ENCODE measurements around the gene POLR3G. TPM values are rescaled to one million over a fixed set of nuclear protein-coding genes. Genes with fewer than 3 reads are reported as not detected.

The POLR3G gene
- total RNA-seq, 3 donors from 2014 or later: 0.64 to 1.5 (median 1.3) TPM

- no peak for TF ChIP-seq CTCF (IDR thresholded peaks at IDR 0.05)
- peaks cover 28% of the 10 kb centered on the region for H3K4me1 ChIP-seq (ENCODE audit: low read depth)
- DNase-seq: peak in 1 of 3 donors; percentile 32
- H3K4me3 ChIP-seq: peak overlapping the region; percentile 62
- intact Hi-C loops (cut with DNase I, micrococcal nuclease): no loop called here
- no peaks in the 10 kb centered on the region for H3K36me3 ChIP-seq (ENCODE audit: low read depth)
- peak; percentile 2 for ATAC-seq
- H3K9me3 ChIP-seq: no peaks in the 10 kb centered on the region
Measured at GRCh38 chr5:90528601-90529193, 54.0 kb downstream of the POLR3G start.

- intact Hi-C loops (cut with DNase I, micrococcal nuclease): no loop called here
- no peaks in the 10 kb centered on the region for H3K36me3 ChIP-seq (ENCODE audit: low read depth)
- peak; percentile 99 for ATAC-seq
- TF ChIP-seq CTCF (IDR thresholded peaks at IDR 0.05): no peak
- H3K4me1 ChIP-seq (ENCODE audit: low read depth): peaks cover 28% of the 10 kb centered on the region
- no peaks in the 10 kb centered on the region for H3K9me3 ChIP-seq
- peak within 1 kb of the TSS; percentile 62 for H3K4me3 ChIP-seq
- DNase-seq: peak; percentile 98 to 99 (median 99)
Measured at GRCh38 chr5:90529194-90529938, 54.7 kb downstream of the POLR3G start, which contains the start of gene LYSMD3. LYSMD3 (minus strand) TSS chr5:90529584; CDS start chr5:90525289, 4,295 bp downstream.

- peak; percentile 40 for TF ChIP-seq CTCF (IDR thresholded peaks at IDR 0.05)
- ATAC-seq (peak; percentile 70), DNase-seq (peak in 2 of 3 donors; percentile 51 to 71)
- H3K4me1 ChIP-seq (ENCODE audit: low read depth): peaks cover 28% of the 10 kb centered on the region
- H3K36me3 ChIP-seq (ENCODE audit: low read depth): no peaks in the 10 kb centered on the region
- peak overlapping the region; percentile 62 for H3K4me3 ChIP-seq
- intact Hi-C loops (cut with DNase I, micrococcal nuclease): loop anchor here (5.0 to 10.0 kb wide), 2 partner anchors 93 to 95 kb away; no protein-coding TSS in a partner anchor
- H3K9me3 ChIP-seq: no peaks in the 10 kb centered on the region
Measured at GRCh38 chr5:90529939-90530677, 55.4 kb downstream of the POLR3G start.

DNA sequence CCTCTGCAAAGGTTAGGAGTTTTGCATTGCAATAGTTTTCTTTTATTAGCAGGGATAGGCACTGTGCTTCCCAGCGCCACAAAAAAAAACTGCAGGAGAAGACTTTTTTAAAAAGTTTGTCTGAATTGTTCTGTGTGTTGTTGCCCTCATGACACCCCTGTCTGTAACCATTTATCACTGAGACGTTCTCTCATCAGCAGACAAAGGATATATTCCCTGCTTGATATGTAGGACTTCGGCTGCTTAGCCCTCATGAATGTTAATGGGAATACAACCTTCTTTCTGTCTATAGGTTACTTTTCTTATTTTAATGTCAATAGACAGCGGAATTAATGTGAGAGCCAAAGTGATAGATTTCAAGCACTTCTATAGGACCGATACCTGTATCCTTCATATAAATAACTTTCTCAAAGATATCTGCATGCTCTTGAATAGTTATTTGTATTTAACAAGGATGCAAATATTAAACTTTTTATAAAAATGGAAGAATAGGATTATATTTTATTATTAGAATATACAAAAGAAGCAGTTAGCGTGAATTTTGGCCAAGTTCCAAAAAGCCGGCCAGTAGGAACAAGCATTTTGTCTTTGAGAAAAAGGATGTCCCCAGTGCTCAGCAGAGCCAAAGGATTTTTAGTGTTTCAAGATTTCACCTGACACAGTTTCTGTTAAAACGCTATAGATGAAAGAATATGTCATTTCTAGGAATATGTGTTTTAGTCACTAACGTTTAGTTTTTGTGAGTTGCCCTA lies 56.2 kb downstream of the POLR3G start:
- intact Hi-C loops (cut with DNase I, micrococcal nuclease): loop anchor here (5.0 to 10.0 kb wide), 2 partner anchors 94 to 96 kb away; no protein-coding TSS in a partner anchor
- DNase-seq (peak in 1 of 3 donors; percentile 35), ATAC-seq (no peak)
- Histone ChIP-seq H3K4me1 (ENCODE audit: low read depth) (peaks cover 26% of the 10 kb centered on the region), H3K4me3 (no peak overlapping the region), H3K9me3 (no peaks in the 10 kb centered on the region), H3K36me3 (ENCODE audit: low read depth) (no peaks in the 10 kb centered on the region)
- TF ChIP-seq CTCF (IDR thresholded peaks at IDR 0.05): no peak

DNA sequence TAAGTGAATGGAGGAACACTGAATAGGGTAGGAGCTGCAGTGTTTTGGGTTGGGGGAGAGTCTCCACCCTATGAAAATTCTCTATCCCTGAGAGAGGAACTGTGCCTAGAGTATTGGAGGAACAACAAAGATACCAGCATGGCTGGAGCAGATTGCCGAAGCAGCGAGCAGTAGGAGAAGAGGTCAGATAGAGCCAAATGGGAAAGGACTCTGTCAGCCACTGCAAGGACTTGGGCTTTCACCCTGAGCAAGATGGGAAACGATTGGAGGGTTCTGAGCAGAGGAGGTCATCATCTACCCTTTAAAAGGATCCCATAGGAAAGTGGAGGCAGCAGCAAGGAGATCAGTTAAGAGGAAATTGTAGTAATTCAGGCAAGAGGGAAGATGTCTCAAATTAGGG lies 59.1 kb downstream of the POLR3G start:
- Histone ChIP-seq H3K36me3 (ENCODE audit: low read depth) (no peaks in the 10 kb centered on the region), H3K4me1 (ENCODE audit: low read depth) (no peaks in the 10 kb centered on the region), H3K9me3 (no peaks in the 10 kb centered on the region), H3K4me3 (no peak overlapping the region)
- ATAC-seq (no peak), DNase-seq (no peak)
- intact Hi-C loops (cut with DNase I, micrococcal nuclease): loop anchor here (5.0 to 10.0 kb wide), 2 partner anchors 96 to 99 kb away; no protein-coding TSS in a partner anchor
- TF ChIP-seq CTCF (IDR thresholded peaks at IDR 0.05): no peak
